IgD-negative memory B cell (primary cell): Measurements from ENCODE around the gene PPM1J. TPM values are rescaled to one million over a fixed set of nuclear protein-coding genes. Genes with fewer than 3 reads are reported as not detected.

Experiments
- H3K27ac Mint-ChIP-seq, 3 donors: one replicate each; pipeline ENCODE4 v1.8.0; 2020 to 2022; ENCODE audit warnings: mild to moderate bottlenecking in 3 of 3, mixed read lengths in 3 of 3, moderate library complexity in 1 of 3
- H3K27me3 Mint-ChIP-seq: one replicate; pipeline ENCODE4 v1.8.0; 2021; ENCODE audit warnings: mixed read lengths
- H3K36me3 Mint-ChIP-seq: one replicate; pipeline ENCODE4 v1.8.0; 2020; ENCODE audit warnings: mild to moderate bottlenecking, mixed read lengths
- H3K4me1 Mint-ChIP-seq, 3 donors: one replicate each; pipeline ENCODE4 v1.8.0; 2020 to 2022; ENCODE audit warnings: mixed read lengths in 3 of 3, mild to moderate bottlenecking in 1 of 3
- H3K4me3 Mint-ChIP-seq, 4 donors: one replicate each; pipeline ENCODE4 v1.8.0; 2020 to 2022; ENCODE audit warnings: mild to moderate bottlenecking in 4 of 4, mixed read lengths in 4 of 4, moderate library complexity in 3 of 4
- H3K9me3 Mint-ChIP-seq, 3 donors: one replicate each; pipeline ENCODE4 v1.8.0; 2020 to 2021; ENCODE audit warnings: mixed read lengths in 3 of 3, mild to moderate bottlenecking in 1 of 3
- polyA plus RNA-seq: library from polyadenylated mRNA; unstranded; fragments of 300-500 nt; fragmentation: Illumina TruSeq; gene quantifications from one replicate; pipeline ENCODE4 v1.2.3, GENCODE V29; 2021

PPM1J gene
- polyA plus RNA-seq, 1 donor from 2014 or later: 1.4 TPM

- Mint-ChIP-seq H3K27me3 (no peaks in the 10 kb centered on the region), H3K4me3 (peak overlapping the region; percentile 76 to 97 (median 94)), H3K4me1 (peaks cover 19 to 25% (median 21%) of the 10 kb centered on the region in 3 donors), H3K36me3 (no peaks in the 10 kb centered on the region), H3K9me3 (no peaks in the 10 kb centered on the region), H3K27ac (peak overlapping the region; percentile 54 to 94 (median 85))
Measured at GRCh38 chr1:112674986-112675727, 40.0 kb downstream of the PPM1J start.

- Mint-ChIP-seq H3K9me3 (no peaks in the 10 kb centered on the region), H3K27me3 (no peaks in the 10 kb centered on the region), H3K4me1 (peaks cover 19 to 25% (median 23%) of the 10 kb centered on the region in 3 donors), H3K36me3 (no peaks in the 10 kb centered on the region), H3K4me3 (peak within 1 kb of the TSS; percentile 76 to 97 (median 94)), H3K27ac (peak within 1 kb of the TSS; percentile 54 to 94 (median 85))
Measured at GRCh38 chr1:112674440-112674985, 40.6 kb downstream of the PPM1J start, which contains the start of gene MOV10. MOV10 (plus strand) TSS chr1:112674659; CDS start chr1:112674913, 254 bp downstream.

- no peaks in the 10 kb centered on the region for H3K36me3 Mint-ChIP-seq
- no peaks in the 10 kb centered on the region for H3K9me3 Mint-ChIP-seq
- H3K4me3 Mint-ChIP-seq: peak overlapping the region; percentile 76 to 97 (median 94)
- H3K4me1 Mint-ChIP-seq: peaks cover 19 to 27% (median 23%) of the 10 kb centered on the region in 3 donors
- H3K27ac Mint-ChIP-seq: peak overlapping the region; percentile 54 to 94 (median 82)
- H3K27me3 Mint-ChIP-seq: no peaks in the 10 kb centered on the region
Measured at GRCh38 chr1:112673592-112674439, 41.3 kb downstream of the PPM1J start.

GRCh38 chr1:112672842-112673241, 42.3 kb downstream of the PPM1J start:
- H3K27ac Mint-ChIP-seq: peak overlapping the region; percentile 3 to 94 (median 54)
- peaks cover 22 to 28% (median 28%) of the 10 kb centered on the region in 3 donors for H3K4me1 Mint-ChIP-seq
- H3K9me3 Mint-ChIP-seq: no peaks in the 10 kb centered on the region
- H3K4me3 Mint-ChIP-seq: peak overlapping the region; percentile 13 to 80 (median 62)
- no peaks in the 10 kb centered on the region for H3K27me3 Mint-ChIP-seq
- peaks cover 1% of the 10 kb centered on the region for H3K36me3 Mint-ChIP-seq

GRCh38 chr1:112672009-112672408, 43.1 kb downstream of the PPM1J start:
- Mint-ChIP-seq H3K27ac (no peak overlapping the region), H3K4me3 (peak overlapping the region in 1 of 4 donors; percentile 76), H3K27me3 (no peaks in the 10 kb centered on the region), H3K4me1 (peaks cover 25 to 28% (median 28%) of the 10 kb centered on the region in 3 donors), H3K36me3 (peaks cover 1% of the 10 kb centered on the region), H3K9me3 (no peaks in the 10 kb centered on the region)

- peaks cover 3 to 12% (median 6%) of the 10 kb centered on the region in 3 donors for H3K4me1 Mint-ChIP-seq
- peak overlapping the region in 2 of 3 donors; percentile 2 to 4 for H3K27ac Mint-ChIP-seq
- no peaks in the 10 kb centered on the region for H3K9me3 Mint-ChIP-seq
- no peak overlapping the region for H3K4me3 Mint-ChIP-seq
- H3K36me3 Mint-ChIP-seq: peaks cover 4% of the 10 kb centered on the region
- no peaks in the 10 kb centered on the region for H3K27me3 Mint-ChIP-seq
Measured at GRCh38 chr1:112666946-112667345, 48.2 kb downstream of the PPM1J start.

GRCh38 chr1:112665857-112666256, 49.3 kb downstream of the PPM1J start:
- peaks cover 8% of the 10 kb centered on the region for H3K36me3 Mint-ChIP-seq
- H3K4me1 Mint-ChIP-seq: peaks cover 3 to 12% (median 6%) of the 10 kb centered on the region in 3 donors
- no peak overlapping the region for H3K4me3 Mint-ChIP-seq
- no peaks in the 10 kb centered on the region for H3K9me3 Mint-ChIP-seq
- H3K27me3 Mint-ChIP-seq: no peaks in the 10 kb centered on the region
- H3K27ac Mint-ChIP-seq: no peak overlapping the region

Other genes starting within 250 kb of the PPM1J start
- gene WNT2B, start 206.4 kb downstream of the PPM1J start, polyA plus RNA-seq: 0.09 TPM
- 7.5 TPM for gene ST7L, start 96.2 kb downstream of the PPM1J start, polyA plus RNA-seq
- gene CAPZA1, start 95.5 kb downstream of the PPM1J start, polyA plus RNA-seq: 192 TPM
- 5.6 TPM for gene MOV10, start 40.7 kb downstream of the PPM1J start, polyA plus RNA-seq
- 41.8 TPM for gene RHOC, start 8.2 kb downstream of the PPM1J start, polyA plus RNA-seq
- gene SLC16A1, start 240.9 kb upstream of the PPM1J start, polyA plus RNA-seq: 7.5 TPM